AG08395 (cell line): ENCODE measurements around the gene CELSR2.

Source experiments
- DNase-seq: peaks from one replicate; pipeline ENCODE4 v3.0.0; 2012; ENCODE audit warnings: mixed read lengths, low spot score

The CELSR2 gene

DNA sequence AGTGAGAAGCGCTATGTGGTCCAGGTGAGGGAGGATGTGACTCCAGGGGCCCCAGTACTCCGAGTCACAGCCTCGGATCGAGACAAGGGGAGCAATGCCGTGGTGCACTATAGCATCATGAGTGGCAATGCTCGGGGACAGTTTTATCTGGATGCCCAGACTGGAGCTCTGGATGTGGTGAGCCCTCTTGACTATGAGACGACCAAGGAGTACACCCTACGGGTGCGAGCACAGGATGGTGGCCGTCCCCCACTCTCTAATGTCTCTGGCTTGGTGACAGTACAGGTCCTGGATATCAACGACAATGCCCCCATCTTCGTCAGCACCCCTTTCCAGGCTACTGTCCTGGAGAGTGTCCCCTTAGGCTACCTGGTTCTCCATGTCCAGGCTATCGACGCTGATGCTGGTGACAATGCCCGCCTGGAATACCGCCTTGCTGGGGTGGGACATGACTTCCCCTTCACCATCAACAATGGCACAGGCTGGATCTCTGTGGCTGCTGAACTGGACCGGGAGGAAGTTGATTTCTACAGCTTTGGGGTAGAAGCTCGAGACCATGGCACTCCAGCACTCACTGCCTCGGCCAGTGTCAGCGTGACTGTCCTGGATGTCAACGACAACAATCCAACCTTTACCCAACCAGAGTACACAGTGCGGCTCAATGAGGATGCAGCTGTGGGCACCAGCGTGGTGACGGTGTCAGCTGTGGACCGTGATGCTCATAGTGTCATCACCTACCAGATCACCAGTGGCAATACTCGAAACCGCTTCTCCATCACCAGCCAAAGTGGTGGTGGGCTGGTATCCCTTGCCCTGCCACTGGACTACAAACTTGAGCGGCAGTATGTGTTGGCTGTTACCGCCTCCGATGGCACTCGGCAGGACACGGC is 2.2 kb downstream of the CELSR2 start:
- no peak for DNase-seq

DNA sequence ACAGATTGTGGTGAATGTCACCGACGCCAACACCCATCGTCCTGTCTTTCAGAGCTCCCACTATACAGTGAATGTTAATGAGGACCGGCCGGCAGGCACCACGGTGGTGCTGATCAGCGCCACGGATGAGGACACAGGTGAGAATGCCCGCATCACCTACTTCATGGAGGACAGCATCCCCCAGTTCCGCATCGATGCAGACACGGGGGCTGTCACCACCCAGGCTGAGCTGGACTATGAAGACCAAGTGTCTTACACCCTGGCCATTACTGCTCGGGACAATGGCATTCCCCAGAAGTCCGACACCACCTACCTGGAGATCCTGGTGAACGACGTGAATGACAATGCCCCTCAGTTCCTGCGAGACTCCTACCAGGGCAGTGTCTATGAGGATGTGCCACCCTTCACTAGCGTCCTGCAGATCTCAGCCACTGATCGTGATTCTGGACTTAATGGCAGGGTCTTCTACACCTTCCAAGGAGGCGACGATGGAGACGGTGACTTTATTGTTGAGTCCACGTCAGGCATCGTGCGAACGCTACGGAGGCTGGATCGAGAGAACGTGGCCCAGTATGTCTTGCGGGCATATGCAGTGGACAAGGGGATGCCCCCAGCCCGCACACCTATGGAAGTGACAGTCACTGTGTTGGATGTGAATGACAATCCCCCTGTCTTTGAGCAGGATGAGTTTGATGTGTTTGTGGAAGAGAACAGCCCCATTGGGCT is 3.0 kb downstream of the CELSR2 start:
- no peak for DNase-seq

DNA sequence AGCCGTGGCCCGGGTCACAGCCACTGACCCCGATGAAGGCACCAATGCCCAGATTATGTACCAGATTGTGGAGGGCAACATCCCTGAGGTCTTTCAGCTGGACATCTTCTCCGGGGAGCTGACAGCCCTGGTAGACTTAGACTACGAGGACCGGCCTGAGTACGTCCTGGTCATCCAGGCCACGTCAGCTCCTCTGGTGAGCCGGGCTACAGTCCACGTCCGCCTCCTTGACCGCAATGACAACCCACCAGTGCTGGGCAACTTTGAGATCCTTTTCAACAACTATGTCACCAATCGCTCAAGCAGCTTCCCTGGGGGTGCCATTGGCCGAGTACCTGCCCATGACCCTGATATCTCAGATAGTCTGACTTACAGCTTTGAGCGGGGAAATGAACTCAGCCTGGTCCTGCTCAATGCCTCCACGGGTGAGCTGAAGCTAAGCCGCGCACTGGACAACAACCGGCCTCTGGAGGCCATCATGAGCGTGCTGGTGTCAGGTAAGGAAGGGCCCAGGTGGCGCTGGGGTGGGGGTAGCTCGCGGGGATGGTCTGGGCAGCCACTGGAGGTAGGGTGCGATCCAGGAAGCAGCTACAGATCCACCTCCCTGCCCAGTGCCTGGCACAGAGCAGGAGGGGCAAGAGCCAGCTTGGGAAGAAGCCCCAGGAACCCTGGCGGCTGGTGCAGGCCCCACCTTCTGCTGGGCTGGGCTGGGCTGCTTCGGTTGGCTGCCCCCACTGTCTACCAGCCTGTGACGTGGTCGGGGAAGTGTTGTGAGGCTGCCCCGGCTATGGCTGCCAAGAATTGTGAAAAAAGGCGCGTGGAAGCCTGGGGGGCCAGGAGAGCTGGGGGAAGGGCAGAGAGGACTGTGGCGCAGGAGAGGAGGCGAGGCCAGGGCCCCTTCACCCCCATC is 3.8 kb downstream of the CELSR2 start:
- no peak for DNase-seq

- no peak for DNase-seq
These were observed 4.7 kb downstream of the CELSR2 start for GRCh38 chr1:109253803-109254620.

DNA sequence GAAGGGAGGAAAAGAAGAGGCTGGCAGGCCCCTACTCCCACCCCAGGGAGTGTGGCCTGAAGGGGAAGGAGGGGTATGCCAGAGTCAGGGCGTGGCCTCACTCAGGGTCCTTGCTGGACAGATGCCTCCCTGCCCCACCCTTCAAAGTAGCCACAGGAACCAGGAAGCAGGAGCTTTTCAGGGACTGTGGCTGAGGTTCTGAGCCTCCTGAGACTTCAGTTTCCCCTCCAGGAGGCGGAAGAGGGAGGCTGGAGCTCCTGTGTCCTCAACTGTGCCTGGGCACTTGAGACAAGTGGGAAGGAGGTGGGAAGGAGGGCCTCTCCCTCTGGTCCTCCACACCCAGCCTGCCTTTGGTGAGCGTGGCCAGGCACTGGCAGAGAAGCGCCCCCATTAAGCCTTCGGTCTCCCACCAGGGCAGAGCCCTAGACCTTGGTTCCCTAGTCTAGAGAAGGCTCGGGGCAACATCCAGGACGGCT is 5.3 kb downstream of the CELSR2 start:
- no peak for DNase-seq

GRCh38 chr1:109255097-109255651 is 5.8 kb downstream of the CELSR2 start:
- no peak for DNase-seq

DNA sequence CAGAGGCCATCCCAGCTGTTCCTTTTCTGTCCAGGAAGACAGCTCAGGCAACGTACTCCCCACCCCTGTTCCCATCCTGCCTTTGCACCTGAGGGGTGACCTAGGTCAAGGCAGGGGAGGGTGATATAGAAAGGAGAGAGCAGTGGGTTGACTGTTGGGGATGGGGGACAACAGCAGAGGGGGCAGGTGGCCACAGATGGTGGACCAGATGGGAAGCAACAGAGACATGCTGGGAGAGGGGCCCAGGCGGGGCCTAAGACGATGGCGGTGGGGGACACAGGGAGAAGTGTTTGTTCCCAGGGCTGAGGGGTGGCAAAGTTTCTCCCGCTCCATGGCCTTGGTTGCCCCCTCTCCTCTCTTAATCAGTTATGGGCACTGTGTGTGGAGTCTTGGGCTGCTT is 6.3 kb downstream of the CELSR2 start:
- no peak for DNase-seq

DNA sequence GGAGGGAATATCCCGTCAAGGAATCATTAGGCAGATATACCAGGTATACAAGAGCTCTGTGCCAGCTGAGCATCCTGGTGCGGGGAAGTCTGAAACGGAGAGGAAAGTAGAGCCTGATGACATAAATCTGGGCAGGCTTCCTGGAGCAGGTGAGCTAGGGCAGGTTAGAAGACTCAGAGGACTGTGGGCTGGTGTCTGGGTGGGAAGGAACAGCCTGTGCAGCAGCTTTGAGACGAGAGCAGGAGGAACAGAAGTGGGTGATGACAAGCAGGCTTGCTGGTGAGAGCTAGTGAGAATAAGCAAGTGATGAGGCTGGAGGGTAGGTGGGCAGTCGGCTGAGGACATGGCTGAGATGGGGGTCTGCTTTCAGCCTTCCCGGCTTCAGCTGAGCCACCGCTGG is 6.7 kb downstream of the CELSR2 start:
- no peak for DNase-seq

- DNase-seq: no peak
These were observed 7.8 kb downstream of the CELSR2 start for GRCh38 chr1:109256971-109257681.

- no peak for DNase-seq
These were observed 8.5 kb downstream of the CELSR2 start for GRCh38 chr1:109257682-109258421.

GRCh38 chr1:109258481-109259466 is 9.4 kb downstream of the CELSR2 start:
- no peak for DNase-seq

GRCh38 chr1:109259674-109260557 is 10.6 kb downstream of the CELSR2 start:
- DNase-seq: no peak

- no peak for DNase-seq
These were observed 11.7 kb downstream of the CELSR2 start for GRCh38 chr1:109261006-109261405.

GRCh38 chr1:109261578-109261977 is 12.2 kb downstream of the CELSR2 start:
- DNase-seq: no peak

DNA sequence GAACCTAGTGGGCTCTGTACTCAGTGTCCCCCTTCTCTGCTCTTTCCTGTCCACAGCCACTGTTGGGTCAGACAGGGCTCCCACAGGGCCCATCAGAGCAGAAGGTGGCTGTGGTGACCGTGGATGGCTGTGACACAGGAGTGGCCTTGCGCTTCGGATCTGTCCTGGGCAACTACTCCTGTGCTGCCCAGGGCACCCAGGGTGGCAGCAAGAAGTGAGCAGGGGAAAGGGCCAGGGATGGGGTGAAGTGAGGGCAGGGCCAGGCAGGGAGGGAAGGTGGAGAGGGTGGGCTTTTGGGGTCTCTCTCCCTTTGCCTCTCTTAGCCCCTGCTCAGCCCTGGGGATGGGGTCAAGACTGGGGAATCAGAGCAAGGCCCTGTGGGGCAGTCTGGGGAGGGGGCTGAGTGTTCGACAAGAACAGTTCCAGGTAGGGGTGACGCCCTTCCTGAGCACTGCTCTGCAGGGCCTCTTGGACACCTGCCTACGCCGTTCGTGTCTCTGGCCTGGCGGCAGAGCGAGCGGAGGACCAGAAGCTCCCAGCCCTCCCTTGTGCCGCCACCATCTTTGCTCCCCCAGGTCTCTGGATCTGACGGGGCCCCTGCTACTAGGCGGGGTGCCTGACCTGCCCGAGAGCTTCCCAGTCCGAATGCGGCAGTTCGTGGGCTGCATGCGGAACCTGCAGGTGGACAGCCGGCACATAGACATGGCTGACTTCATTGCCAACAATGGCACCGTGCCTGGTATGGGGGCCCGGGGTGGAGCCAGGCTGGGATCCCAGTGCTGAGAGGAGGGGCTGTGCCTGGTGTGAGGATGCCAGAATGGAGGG is 13.1 kb downstream of the CELSR2 start:
- DNase-seq: no peak

GRCh38 chr1:109263234-109263596 is 13.9 kb downstream of the CELSR2 start:
- DNase-seq: no peak
